GM23338 (cell line): ENCODE measurements around the gene SIRPG. TPM values are rescaled to one million over a fixed set of nuclear protein-coding genes. Genes with fewer than 3 reads are reported as not detected.

Experiments used
- CREB1 ChIP-seq: fragments of 250-450 bp; sonication (Bioruptor Pico); IDR thresholded peaks from 2 replicates; pipeline ENCODE4 v1.5.0; 2020; ENCODE audit warnings: low read depth, mild to moderate bottlenecking, moderate library complexity
- EZH2phosphoT487 ChIP-seq: fragments of 200-600 bp; sonication (generic); IDR thresholded peaks from one replicate; pipeline ENCODE4 v1.8.1; 2018; ENCODE audit warnings: antibody characterized with exemption; ENCODE audit not compliant: unreplicated experiment
- POLR2AphosphoS5 ChIP-seq: IDR thresholded peaks from 2 replicates; pipeline ENCODE4 v1.6.1; 2016; ENCODE audit warnings: antibody characterized with exemption, low read depth
- STAT1 ChIP-seq: IDR thresholded peaks from one replicate; pipeline ENCODE4 v1.6.1; 2016; ENCODE audit warnings: antibody characterized with exemption; ENCODE audit not compliant: unreplicated experiment
- ZNF114 ChIP-seq: fragments of 250-450 bp; sonication (Bioruptor Pico); IDR thresholded peaks from 2 replicates; pipeline ENCODE4 v1.5.0; 2020; ENCODE audit warnings: mild to moderate bottlenecking, moderate library complexity
- polyA plus RNA-seq: library from polyadenylated mRNA; unstranded; fragments of >200 nt; fragmentation: Nextera tagmentation; extraction: Ambion mirVana; gene quantifications from 2 replicates; pipeline ENCODE4 v1.2.1, GENCODE V29; 2016
- total RNA-seq: library from RNA; depleted of rRNA; stranded (reverse); fragments of >200 nt; shearing (Covaris generic); gene quantifications from 2 replicates; pipeline ENCODE4 v1.2.3, GENCODE V29; 2014
- TF ChIP-seq, protein P1 (sequence below): fragments of 250-450 bp; sonication (Bioruptor Pico); IDR thresholded peaks from 2 replicates; pipeline ENCODE4 v1.5.0; 2020; ENCODE audit warnings: mild to moderate bottlenecking, moderate library complexity
- TF ChIP-seq, protein P2 (sequence below), 2 experiments: fragments of 200-600 bp in 1 of 2; sonication (generic) in 1 of 2; conservative IDR thresholded peaks; 2 replicates each; pipeline versions ENCODE4 v1.5.1 to v1.6.1; 2016 to 2017; ENCODE audit warnings: antibody characterized with exemption in 2 of 2, low read depth in 2 of 2, mild to moderate bottlenecking in 2 of 2, moderate library complexity in 1 of 2
- TF ChIP-seq, protein P3 (sequence below): IDR thresholded peaks from one replicate; pipeline ENCODE4 v1.6.1; 2018; ENCODE audit warnings: antibody characterized with exemption; ENCODE audit not compliant: unreplicated experiment

Gene SIRPG
- total and polyA plus RNA-seq, 2 experiments from 2014 or later, result not detected

DNA sequence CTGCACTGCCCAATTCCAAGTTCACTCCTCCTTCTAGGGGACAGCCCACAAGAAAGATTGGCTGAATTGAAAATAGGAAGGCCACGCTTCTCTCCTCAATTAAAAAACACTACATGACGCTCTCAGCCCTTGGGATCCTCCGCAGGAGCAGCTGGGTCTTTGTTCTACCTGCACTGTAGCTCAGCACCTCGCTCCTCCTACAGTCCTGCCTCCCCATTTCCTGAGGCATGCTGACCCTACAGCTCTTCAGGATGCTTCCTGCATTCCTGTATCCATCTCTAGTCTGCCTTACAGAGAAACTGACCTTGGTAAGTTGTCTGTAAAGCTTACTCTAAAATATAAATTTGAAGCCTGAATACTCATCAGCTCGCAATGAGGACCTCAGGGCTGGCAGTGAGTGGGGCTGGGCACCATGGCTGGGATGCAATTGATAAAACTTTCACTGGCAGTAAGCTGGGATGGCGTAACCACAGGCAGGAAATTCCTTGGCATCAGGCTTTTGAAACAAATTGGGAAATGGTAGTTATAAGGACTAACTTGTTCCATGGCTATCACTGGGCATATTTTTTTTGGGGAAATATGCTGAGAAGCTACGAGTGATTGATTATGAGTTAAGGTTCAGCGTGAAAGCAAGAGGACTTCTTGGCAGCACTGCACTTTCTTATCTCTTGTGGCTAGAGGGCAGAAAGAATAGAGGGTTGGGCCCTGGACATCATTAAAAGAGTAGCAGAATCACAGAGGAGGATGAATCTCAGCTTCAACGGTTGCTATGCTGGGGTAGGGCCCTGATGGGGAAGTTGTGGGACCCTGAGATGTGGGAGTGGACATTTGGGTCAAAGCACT is 26.0 kb downstream of the SIRPG start (continued):
- TF ChIP-seq, protein P1, sequence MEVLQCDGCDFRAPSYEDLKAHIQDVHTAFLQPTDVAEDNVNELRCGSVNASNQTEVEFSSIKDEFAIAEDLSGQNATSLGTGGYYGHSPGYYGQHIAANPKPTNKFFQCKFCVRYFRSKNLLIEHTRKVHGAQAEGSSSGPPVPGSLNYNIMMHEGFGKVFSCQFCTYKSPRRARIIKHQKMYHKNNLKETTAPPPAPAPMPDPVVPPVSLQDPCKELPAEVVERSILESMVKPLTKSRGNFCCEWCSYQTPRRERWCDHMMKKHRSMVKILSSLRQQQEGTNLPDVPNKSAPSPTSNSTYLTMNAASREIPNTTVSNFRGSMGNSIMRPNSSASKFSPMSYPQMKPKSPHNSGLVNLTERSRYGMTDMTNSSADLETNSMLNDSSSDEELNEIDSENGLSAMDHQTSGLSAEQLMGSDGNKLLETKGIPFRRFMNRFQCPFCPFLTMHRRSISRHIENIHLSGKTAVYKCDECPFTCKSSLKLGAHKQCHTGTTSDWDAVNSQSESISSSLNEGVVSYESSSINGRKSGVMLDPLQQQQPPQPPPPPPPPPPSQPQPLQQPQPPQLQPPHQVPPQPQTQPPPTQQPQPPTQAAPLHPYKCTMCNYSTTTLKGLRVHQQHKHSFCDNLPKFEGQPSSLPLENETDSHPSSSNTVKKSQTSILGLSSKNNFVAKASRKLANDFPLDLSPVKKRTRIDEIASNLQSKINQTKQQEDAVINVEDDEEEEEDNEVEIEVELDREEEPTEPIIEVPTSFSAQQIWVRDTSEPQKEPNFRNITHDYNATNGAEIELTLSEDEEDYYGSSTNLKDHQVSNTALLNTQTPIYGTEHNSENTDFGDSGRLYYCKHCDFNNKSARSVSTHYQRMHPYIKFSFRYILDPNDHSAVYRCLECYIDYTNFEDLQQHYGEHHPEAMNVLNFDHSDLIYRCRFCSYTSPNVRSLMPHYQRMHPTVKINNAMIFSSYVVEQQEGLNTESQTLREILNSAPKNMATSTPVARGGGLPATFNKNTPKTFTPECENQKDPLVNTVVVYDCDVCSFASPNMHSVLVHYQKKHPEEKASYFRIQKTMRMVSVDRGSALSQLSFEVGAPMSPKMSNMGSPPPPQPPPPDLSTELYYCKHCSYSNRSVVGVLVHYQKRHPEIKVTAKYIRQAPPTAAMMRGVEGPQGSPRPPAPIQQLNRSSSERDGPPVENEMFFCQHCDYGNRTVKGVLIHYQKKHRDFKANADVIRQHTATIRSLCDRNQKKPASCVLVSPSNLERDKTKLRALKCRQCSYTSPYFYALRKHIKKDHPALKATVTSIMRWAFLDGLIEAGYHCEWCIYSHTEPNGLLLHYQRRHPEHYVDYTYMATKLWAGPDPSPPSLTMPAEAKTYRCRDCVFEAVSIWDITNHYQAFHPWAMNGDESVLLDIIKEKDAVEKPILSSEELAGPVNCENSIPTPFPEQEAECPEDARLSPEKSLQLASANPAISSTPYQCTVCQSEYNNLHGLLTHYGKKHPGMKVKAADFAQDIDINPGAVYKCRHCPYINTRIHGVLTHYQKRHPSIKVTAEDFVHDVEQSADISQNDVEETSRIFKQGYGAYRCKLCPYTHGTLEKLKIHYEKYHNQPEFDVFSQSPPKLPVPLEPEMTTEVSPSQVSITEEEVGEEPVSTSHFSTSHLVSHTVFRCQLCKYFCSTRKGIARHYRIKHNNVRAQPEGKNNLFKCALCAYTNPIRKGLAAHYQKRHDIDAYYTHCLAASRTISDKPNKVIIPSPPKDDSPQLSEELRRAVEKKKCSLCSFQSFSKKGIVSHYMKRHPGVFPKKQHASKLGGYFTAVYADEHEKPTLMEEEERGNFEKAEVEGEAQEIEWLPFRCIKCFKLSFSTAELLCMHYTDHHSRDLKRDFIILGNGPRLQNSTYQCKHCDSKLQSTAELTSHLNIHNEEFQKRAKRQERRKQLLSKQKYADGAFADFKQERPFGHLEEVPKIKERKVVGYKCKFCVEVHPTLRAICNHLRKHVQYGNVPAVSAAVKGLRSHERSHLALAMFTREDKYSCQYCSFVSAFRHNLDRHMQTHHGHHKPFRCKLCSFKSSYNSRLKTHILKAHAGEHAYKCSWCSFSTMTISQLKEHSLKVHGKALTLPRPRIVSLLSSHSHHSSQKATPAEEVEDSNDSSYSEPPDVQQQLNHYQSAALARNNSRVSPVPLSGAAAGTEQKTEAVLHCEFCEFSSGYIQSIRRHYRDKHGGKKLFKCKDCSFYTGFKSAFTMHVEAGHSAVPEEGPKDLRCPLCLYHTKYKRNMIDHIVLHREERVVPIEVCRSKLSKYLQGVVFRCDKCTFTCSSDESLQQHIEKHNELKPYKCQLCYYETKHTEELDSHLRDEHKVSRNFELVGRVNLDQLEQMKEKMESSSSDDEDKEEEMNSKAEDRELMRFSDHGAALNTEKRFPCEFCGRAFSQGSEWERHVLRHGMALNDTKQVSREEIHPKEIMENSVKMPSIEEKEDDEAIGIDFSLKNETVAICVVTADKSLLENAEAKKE (CRISPR knock-in tag), result no peak
- TF ChIP-seq, protein P2, sequence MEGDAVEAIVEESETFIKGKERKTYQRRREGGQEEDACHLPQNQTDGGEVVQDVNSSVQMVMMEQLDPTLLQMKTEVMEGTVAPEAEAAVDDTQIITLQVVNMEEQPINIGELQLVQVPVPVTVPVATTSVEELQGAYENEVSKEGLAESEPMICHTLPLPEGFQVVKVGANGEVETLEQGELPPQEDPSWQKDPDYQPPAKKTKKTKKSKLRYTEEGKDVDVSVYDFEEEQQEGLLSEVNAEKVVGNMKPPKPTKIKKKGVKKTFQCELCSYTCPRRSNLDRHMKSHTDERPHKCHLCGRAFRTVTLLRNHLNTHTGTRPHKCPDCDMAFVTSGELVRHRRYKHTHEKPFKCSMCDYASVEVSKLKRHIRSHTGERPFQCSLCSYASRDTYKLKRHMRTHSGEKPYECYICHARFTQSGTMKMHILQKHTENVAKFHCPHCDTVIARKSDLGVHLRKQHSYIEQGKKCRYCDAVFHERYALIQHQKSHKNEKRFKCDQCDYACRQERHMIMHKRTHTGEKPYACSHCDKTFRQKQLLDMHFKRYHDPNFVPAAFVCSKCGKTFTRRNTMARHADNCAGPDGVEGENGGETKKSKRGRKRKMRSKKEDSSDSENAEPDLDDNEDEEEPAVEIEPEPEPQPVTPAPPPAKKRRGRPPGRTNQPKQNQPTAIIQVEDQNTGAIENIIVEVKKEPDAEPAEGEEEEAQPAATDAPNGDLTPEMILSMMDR (conservative IDR thresholded peaks at IDR 0.05; ENCODE audit: low read depth in 2 of 2), result no peak
- TF ChIP-seq STAT1 (no peak), EZH2phosphoT487 (no peak), POLR2AphosphoS5 (no peak), CREB1 (CRISPR knock-in tag) (no peak), ZNF114 (CRISPR knock-in tag) (no peak)
- TF ChIP-seq, protein P3, sequence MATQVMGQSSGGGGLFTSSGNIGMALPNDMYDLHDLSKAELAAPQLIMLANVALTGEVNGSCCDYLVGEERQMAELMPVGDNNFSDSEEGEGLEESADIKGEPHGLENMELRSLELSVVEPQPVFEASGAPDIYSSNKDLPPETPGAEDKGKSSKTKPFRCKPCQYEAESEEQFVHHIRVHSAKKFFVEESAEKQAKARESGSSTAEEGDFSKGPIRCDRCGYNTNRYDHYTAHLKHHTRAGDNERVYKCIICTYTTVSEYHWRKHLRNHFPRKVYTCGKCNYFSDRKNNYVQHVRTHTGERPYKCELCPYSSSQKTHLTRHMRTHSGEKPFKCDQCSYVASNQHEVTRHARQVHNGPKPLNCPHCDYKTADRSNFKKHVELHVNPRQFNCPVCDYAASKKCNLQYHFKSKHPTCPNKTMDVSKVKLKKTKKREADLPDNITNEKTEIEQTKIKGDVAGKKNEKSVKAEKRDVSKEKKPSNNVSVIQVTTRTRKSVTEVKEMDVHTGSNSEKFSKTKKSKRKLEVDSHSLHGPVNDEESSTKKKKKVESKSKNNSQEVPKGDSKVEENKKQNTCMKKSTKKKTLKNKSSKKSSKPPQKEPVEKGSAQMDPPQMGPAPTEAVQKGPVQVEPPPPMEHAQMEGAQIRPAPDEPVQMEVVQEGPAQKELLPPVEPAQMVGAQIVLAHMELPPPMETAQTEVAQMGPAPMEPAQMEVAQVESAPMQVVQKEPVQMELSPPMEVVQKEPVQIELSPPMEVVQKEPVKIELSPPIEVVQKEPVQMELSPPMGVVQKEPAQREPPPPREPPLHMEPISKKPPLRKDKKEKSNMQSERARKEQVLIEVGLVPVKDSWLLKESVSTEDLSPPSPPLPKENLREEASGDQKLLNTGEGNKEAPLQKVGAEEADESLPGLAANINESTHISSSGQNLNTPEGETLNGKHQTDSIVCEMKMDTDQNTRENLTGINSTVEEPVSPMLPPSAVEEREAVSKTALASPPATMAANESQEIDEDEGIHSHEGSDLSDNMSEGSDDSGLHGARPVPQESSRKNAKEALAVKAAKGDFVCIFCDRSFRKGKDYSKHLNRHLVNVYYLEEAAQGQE, result no peak
